ENCODE data around the gene MKNK2.
"Not testable (repeated sequence)": the region's sequence is repeated elsewhere in the genome, so short reads cannot be mapped to it uniquely, and the experiment has no call there.

The MKNK2 gene

DNA sequence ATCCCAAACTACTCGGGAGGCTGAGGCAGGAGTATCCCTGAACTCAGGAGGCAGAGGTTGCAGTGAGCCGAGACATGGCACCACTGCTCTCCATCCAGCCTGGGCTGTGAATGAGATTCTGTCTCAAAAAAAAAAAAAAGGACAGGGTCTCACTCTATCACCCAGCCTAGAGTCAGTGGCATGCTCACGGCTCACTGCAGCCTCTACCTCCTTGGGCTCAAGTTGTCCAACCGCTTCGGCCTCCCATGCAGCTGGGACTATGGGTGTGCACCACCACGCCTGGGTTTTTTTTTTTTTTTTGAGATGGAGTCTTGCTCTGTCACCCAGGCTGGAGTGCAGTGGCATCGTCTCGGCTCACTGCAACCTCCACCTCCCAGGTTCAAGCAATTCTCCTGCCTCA, 14.6 kb downstream of the MKNK2 start:
- no peak for TF ChIP-seq SPI1 (IDR thresholded peaks at IDR 0.05; ENCODE audit: borderline replicate concordance, low read depth)
- TF ChIP-seq, protein P1, sequence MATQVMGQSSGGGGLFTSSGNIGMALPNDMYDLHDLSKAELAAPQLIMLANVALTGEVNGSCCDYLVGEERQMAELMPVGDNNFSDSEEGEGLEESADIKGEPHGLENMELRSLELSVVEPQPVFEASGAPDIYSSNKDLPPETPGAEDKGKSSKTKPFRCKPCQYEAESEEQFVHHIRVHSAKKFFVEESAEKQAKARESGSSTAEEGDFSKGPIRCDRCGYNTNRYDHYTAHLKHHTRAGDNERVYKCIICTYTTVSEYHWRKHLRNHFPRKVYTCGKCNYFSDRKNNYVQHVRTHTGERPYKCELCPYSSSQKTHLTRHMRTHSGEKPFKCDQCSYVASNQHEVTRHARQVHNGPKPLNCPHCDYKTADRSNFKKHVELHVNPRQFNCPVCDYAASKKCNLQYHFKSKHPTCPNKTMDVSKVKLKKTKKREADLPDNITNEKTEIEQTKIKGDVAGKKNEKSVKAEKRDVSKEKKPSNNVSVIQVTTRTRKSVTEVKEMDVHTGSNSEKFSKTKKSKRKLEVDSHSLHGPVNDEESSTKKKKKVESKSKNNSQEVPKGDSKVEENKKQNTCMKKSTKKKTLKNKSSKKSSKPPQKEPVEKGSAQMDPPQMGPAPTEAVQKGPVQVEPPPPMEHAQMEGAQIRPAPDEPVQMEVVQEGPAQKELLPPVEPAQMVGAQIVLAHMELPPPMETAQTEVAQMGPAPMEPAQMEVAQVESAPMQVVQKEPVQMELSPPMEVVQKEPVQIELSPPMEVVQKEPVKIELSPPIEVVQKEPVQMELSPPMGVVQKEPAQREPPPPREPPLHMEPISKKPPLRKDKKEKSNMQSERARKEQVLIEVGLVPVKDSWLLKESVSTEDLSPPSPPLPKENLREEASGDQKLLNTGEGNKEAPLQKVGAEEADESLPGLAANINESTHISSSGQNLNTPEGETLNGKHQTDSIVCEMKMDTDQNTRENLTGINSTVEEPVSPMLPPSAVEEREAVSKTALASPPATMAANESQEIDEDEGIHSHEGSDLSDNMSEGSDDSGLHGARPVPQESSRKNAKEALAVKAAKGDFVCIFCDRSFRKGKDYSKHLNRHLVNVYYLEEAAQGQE (IDR thresholded peaks at IDR 0.05; ENCODE audit: insufficient replicate concordance, low read depth): no peak
- no peak overlapping the region for H3K27ac ChIP-seq (replicated peaks)
- H3K4me3 ChIP-seq (replicated peaks; ENCODE audit: insufficient read depth, low read length): no peak overlapping the region
- H3K27me3 ChIP-seq (ENCODE audit: insufficient read depth, poor library complexity, severe bottlenecking): no peaks in the 10 kb centered on the region
- no peak for DNase-seq (ENCODE audit: low read depth in 1 of 2, low spot score in 1 of 2)

DNA sequence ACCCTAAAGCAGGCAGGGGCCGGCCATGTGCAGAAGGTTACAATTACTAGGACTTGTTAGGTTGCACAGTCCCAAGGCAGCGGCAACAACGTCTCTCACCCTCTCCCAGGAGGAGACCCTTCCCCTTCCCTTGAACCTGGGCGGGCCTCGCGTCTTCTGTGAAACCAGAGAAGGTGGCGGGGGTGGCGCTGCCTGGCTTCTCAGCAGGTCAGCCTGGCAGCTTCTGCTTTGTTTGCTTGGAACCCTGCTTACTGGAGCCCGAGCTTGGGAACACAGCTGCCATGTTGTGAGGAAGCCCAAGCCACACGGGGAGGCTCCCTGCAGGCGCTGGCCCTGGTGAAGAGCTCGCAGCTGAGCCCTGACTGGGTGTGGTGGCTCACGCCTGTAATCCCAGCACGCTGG, 15.5 kb downstream of the MKNK2 start:
- DNase-seq (ENCODE audit: low read depth in 1 of 2, low spot score in 1 of 2): no peak
- TF ChIP-seq, protein P2, sequence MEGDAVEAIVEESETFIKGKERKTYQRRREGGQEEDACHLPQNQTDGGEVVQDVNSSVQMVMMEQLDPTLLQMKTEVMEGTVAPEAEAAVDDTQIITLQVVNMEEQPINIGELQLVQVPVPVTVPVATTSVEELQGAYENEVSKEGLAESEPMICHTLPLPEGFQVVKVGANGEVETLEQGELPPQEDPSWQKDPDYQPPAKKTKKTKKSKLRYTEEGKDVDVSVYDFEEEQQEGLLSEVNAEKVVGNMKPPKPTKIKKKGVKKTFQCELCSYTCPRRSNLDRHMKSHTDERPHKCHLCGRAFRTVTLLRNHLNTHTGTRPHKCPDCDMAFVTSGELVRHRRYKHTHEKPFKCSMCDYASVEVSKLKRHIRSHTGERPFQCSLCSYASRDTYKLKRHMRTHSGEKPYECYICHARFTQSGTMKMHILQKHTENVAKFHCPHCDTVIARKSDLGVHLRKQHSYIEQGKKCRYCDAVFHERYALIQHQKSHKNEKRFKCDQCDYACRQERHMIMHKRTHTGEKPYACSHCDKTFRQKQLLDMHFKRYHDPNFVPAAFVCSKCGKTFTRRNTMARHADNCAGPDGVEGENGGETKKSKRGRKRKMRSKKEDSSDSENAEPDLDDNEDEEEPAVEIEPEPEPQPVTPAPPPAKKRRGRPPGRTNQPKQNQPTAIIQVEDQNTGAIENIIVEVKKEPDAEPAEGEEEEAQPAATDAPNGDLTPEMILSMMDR (IDR thresholded peaks at IDR 0.05; ENCODE audit: insufficient read depth, low read length): no peak
- TF ChIP-seq, protein P1 (IDR thresholded peaks at IDR 0.05; ENCODE audit: insufficient replicate concordance, low read depth): no peak
- H3K27me3 ChIP-seq (ENCODE audit: insufficient read depth, poor library complexity, severe bottlenecking): no peaks in the 10 kb centered on the region
- H3K4me3 ChIP-seq (replicated peaks; ENCODE audit: insufficient read depth, low read length): no peak overlapping the region
- H3K27ac ChIP-seq (replicated peaks): no peak overlapping the region

DNA sequence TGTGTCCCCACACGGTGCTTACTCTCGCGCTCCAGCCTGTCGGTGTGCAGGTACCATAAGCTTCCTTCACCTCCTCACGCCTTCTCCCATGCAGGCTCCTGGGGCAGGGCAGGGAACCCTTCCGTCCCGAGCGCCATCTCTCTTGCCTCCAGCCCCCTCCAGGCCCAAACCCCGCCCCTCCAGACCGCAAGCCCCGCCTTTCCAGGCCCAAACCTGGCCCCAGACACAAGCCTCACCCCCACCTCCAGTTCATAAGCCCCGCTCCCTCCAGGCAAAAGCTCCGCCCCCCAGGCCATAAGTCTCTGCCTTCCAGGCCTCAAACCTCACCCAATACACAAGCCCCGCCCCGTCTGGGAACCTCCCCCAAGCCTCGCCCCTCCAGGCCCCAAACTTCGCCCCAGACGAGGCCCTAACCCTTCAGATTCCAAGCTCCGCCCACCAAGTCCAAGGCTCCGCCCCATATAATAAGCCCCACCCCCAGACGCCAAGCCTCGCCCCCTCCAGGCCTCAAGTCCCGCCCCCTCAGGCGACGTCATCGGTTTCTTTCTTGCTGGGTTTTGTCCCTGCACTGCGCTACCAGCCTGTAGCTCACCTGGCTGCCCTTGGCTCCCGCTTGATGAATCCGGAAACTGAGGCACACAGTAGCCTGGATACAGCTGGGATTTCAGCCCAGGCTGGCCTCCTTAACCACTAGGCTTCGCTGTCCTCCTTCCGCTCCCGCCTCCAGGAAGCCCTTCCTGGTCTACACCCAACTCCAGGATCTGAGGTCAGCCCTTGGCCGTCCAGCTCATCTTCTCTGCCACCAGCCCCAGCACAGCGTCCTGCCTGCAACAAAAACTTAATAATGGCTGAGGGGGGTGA, 16.1 kb downstream of the MKNK2 start:
- DNase-seq (ENCODE audit: low read depth in 1 of 2, low spot score in 1 of 2): no peak
- TF ChIP-seq, protein P2 (IDR thresholded peaks at IDR 0.05; ENCODE audit: insufficient read depth, low read length): no peak
- no peak for TF ChIP-seq SPI1 (IDR thresholded peaks at IDR 0.05; ENCODE audit: borderline replicate concordance, low read depth)
- no peak for TF ChIP-seq POLR2AphosphoS5 (IDR thresholded peaks at IDR 0.05; ENCODE audit: low read depth)
- TF ChIP-seq, protein P1 (IDR thresholded peaks at IDR 0.05; ENCODE audit: insufficient replicate concordance, low read depth): no peak
- TF ChIP-seq GABPA (IDR thresholded peaks at IDR 0.05; ENCODE audit: low read depth): no peak
- H3K27ac ChIP-seq (replicated peaks): no peak overlapping the region

DNA sequence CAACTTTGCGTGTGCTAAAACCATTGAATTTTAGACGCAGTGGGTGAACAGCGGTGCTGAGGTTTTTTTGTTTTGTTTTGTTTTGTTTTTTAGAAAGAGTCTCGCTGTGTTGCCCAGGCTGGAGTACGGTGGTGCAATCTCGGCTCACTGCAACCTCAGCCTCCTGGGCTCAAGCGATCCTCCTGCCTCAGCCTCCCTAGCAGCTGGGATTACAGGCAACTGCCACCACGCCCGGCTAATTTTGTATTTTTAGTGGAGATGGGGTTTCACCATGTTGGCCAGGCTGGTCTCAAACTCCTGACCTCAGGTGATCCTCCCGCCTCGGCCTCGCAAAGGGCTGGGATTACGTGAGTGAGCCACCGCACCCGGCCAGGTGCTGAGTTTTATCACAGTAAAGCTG, 16.8 kb downstream of the MKNK2 start:
- H3K27me3 ChIP-seq (ENCODE audit: insufficient read depth, poor library complexity, severe bottlenecking); H3K4me3 ChIP-seq (replicated peaks; ENCODE audit: insufficient read depth, low read length); DNase-seq (ENCODE audit: low read depth in 1 of 2, low spot score in 1 of 2); H3K27ac ChIP-seq (replicated peaks): not testable (repeated sequence)

More for the DNA sequence above, 16.1 kb downstream of the MKNK2 start:
- H3K27me3 ChIP-seq (ENCODE audit: insufficient read depth, poor library complexity, severe bottlenecking): no peaks in the 10 kb centered on the region
- no peak overlapping the region for H3K4me3 ChIP-seq (replicated peaks; ENCODE audit: insufficient read depth, low read length)
